Vagina (tissue), 2 donors: ENCODE data around the gene LCP1.

Experiments
- POLR2AphosphoS5 ChIP-seq, 2 donors: sonication (generic); formaldehyde crosslinking; IDR thresholded peaks; one replicate each; pipeline ENCODE4 v1.9.0; 2017; ENCODE audit warnings: antibody characterized with exemption in 2 of 2, mild to moderate bottlenecking in 2 of 2, low read depth in 1 of 2; ENCODE audit not compliant: insufficient read depth in 1 of 2
- TF ChIP-seq, protein P1 (sequence below), 3 experiments: fragments of 450-650 bp in 2 of 3; fragments of 200-600 bp in 1 of 3; sonication (generic) in 1 of 3; IDR thresholded peaks; one replicate each; pipeline ENCODE4 v1.5.1; 2017 to 2019; ENCODE audit warnings: antibody characterized with exemption in 3 of 3, mild to moderate bottlenecking in 2 of 3, moderate library complexity in 2 of 3

DNA sequence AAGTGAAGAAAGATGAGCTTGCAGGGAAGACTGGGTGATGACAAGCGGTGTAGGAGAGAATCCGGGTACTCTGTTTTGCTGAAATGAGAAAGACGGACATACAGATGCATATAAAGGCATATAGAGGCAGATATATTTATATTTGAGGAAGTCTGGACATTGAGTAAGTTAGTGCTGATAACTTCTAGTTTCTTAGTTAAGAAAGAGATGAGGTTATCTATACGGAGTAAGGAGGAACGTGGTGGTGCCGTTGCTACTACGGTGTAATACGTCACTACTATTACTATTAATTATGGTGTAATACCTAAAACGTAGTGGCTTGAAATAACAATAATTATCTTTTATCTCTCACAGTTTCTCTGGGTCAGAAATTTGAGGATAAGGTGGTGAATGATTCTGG is 67.4 kb downstream of the LCP1 start:
- TF ChIP-seq, protein P1, sequence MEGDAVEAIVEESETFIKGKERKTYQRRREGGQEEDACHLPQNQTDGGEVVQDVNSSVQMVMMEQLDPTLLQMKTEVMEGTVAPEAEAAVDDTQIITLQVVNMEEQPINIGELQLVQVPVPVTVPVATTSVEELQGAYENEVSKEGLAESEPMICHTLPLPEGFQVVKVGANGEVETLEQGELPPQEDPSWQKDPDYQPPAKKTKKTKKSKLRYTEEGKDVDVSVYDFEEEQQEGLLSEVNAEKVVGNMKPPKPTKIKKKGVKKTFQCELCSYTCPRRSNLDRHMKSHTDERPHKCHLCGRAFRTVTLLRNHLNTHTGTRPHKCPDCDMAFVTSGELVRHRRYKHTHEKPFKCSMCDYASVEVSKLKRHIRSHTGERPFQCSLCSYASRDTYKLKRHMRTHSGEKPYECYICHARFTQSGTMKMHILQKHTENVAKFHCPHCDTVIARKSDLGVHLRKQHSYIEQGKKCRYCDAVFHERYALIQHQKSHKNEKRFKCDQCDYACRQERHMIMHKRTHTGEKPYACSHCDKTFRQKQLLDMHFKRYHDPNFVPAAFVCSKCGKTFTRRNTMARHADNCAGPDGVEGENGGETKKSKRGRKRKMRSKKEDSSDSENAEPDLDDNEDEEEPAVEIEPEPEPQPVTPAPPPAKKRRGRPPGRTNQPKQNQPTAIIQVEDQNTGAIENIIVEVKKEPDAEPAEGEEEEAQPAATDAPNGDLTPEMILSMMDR (IDR thresholded peaks at IDR 0.05), result no peak
- TF ChIP-seq POLR2AphosphoS5 (IDR thresholded peaks at IDR 0.05; ENCODE audit: insufficient read depth in 1 of 2, low read depth in 1 of 2), result no peak
